Measurements from ENCODE around the gene TOMM70. TPM values are rescaled to one million over a fixed set of nuclear protein-coding genes. Genes with fewer than 3 reads are reported as not detected.

Gene TOMM70
- total and polyA plus RNA-seq, 2 of the 13 experiments (the other 11 are each of a cell fraction or from before 2014, with no cell fraction given), result 27.0 to 77.2 TPM

GRCh38 chr3:100334488-100335351 lies 66.2 kb downstream of the TOMM70 start, which contains the start of gene NIT2 (continued):
- TF ChIP-seq CHD4 (IDR thresholded peaks at IDR 0.05; ENCODE audit: borderline replicate concordance, low read length) (no peak), ZNF781 (CRISPR knock-in tag; IDR thresholded peaks at IDR 0.05; ENCODE audit: borderline replicate concordance, not compliant biosample characterization) (peak; percentile 71), HNRNPK (IDR thresholded peaks at IDR 0.05; ENCODE audit: low read depth, low read length, poor library complexity, severe bottlenecking) (no peak), NFE2 (CRISPR knock-in tag; IDR thresholded peaks at IDR 0.05) (no peak), ZNF792 (CRISPR knock-in tag; IDR thresholded peaks at IDR 0.05) (no peak), ZSCAN29 (CRISPR knock-in tag; conservative IDR thresholded peaks at IDR 0.05) (no peak), ZNF768 (CRISPR knock-in tag; IDR thresholded peaks at IDR 0.05) (peak; percentile 30; the same call in 1 of the 2 replicates), ZFX (CRISPR knock-in tag; IDR thresholded peaks at IDR 0.05; ENCODE audit: low read depth) (peak; percentile 82), ZNF747 (CRISPR knock-in tag; IDR thresholded peaks at IDR 0.05; ENCODE audit: borderline replicate concordance) (0 out of 2 replicates have a peak, but pooled peaks have one; percentile 25), TMF1 (CRISPR knock-in tag; IDR thresholded peaks at IDR 0.05; ENCODE audit: low read depth) (peak; percentile 32; the same call in 1 of the 2 replicates), ZFP90 (CRISPR knock-in tag; IDR thresholded peaks at IDR 0.05; ENCODE audit: borderline replicate concordance) (0 out of 2 replicates have a peak, but pooled peaks have one; percentile 69), TFDP1 (CRISPR knock-in tag; IDR thresholded peaks at IDR 0.05; ENCODE audit: borderline replicate concordance) (peak; percentile 71; the same call in 1 of the 2 replicates), SPEN (CRISPR knock-in tag; IDR thresholded peaks at IDR 0.05; ENCODE audit: low read depth) (peak; percentile 49), ETV6 (CRISPR knock-in tag; conservative IDR thresholded peaks at IDR 0.05) (no peak), HDAC6 (IDR thresholded peaks at IDR 0.05; ENCODE audit: low read depth, low read length) (no peak), CREBL2 (CRISPR knock-in tag; IDR thresholded peaks at IDR 0.05; ENCODE audit: borderline replicate concordance) (no peak), ZNF282 (IDR thresholded peaks at IDR 0.05; ENCODE audit: partially characterized antibody) (no peak), ADNP (CRISPR knock-in tag; IDR thresholded peaks at IDR 0.05) (no peak), WIZ (CRISPR knock-in tag; IDR thresholded peaks at IDR 0.05) (no peak), TBP (CRISPR knock-in tag; IDR thresholded peaks at IDR 0.05) (no peak), NFE2L2 (IDR thresholded peaks at IDR 0.05; ENCODE audit: low read length) (no peak), ZNF263 (CRISPR knock-in tag; IDR thresholded peaks at IDR 0.05) (peak; percentile 56; the same call in 1 of the 2 replicates), ATF7-NPFF (CRISPR knock-in tag; IDR thresholded peaks at IDR 0.05; ENCODE audit: low read depth) (peak; percentile 29; the same call in 1 of the 2 replicates), SIN3A (IDR thresholded peaks at IDR 0.05; ENCODE audit: borderline replicate concordance, low read depth, low read length) (peak; percentile 70; the same call in 1 of the 2 replicates), HNRNPL (IDR thresholded peaks at IDR 0.05; ENCODE audit: low read depth, low read length) (no peak), ZSCAN30 (CRISPR knock-in tag; IDR thresholded peaks at IDR 0.05) (no peak), KLF16 (CRISPR knock-in tag; IDR thresholded peaks at IDR 0.05) (peak in 1 of 2 experiments; percentile 68; a peak in 1 of 4 replicates), ZFAT (CRISPR knock-in tag; conservative IDR thresholded peaks at IDR 0.05) (no peak), RFXAP (CRISPR knock-in tag; IDR thresholded peaks at IDR 0.05; ENCODE audit: borderline replicate concordance) (0 out of 2 replicates have a peak, but pooled peaks have one; percentile 44)
- TF ChIP-seq, protein P1, sequence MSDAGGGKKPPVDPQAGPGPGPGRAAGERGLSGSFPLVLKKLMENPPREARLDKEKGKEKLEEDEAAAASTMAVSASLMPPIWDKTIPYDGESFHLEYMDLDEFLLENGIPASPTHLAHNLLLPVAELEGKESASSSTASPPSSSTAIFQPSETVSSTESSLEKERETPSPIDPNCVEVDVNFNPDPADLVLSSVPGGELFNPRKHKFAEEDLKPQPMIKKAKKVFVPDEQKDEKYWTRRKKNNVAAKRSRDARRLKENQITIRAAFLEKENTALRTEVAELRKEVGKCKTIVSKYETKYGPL (CRISPR knock-in tag; IDR thresholded peaks at IDR 0.05), result 0 out of 2 replicates have a peak, but pooled peaks have one; percentile 46
